Tibial artery (tissue), 4 donors: ENCODE measurements around the gene PTMS.

Experiments used
- DNase-seq, 2 donors: peaks; one replicate each; pipeline ENCODE4 v3.0.0-alpha.2; 2019
- H3K27ac ChIP-seq, 2 donors: fragments of 200-600 bp; sonication (generic) in 1 of 2; 1 replicate in 1 of 2; 2 replicates in 1 of 2; pipeline ENCODE4 v1.5.1; 2018 to 2019; ENCODE audit warnings: mild to moderate bottlenecking in 1 of 2
- H3K27me3 ChIP-seq, 2 donors: fragments of 200-600 bp; sonication (generic) in 1 of 2; one replicate each; pipeline versions ENCODE4 v1.5.1 to v1.6.0; 2016 to 2019
- H3K36me3 ChIP-seq, 3 donors: fragments of 200-600 bp; sonication (generic) in 2 of 3; one replicate each; pipeline ENCODE4 v1.5.1; 2016 to 2019; ENCODE audit warnings: mild to moderate bottlenecking in 2 of 3
- H3K4me1 ChIP-seq, 4 donors: fragments of 200-600 bp; sonication (generic) in 2 of 4; 1 replicate in 3 of 4; 2 replicates in 1 of 4; pipeline ENCODE4 v1.5.1; 2016 to 2019
- H3K4me3 ChIP-seq, 2 donors: fragments of 200-600 bp; sonication (generic) in 1 of 2; 1 replicate in 1 of 2; 2 replicates in 1 of 2; pipeline ENCODE4 v1.5.1; 2018 to 2019; ENCODE audit warnings: mild to moderate bottlenecking in 2 of 2
- H3K9me3 ChIP-seq, 3 donors: fragments of 200-600 bp; sonication (generic) in 1 of 3; one replicate each; pipeline ENCODE4 v1.5.1; 2016 to 2019
- CTCF ChIP-seq, 2 experiments: fragments of 200-600 bp in 1 of 2; fragments of 450-650 bp in 1 of 2; IDR thresholded peaks; one replicate each; pipeline ENCODE4 v1.5.1; 2017 to 2019; ENCODE audit warnings: antibody characterized with exemption in 2 of 2, mild to moderate bottlenecking in 1 of 2, moderate library complexity in 1 of 2
- intact Hi-C: fragments of 100-400 bp; cut with DNase I; formaldehyde crosslinking; loops from one replicate; pipeline ENCODE4 v1.15.0; 2023; ENCODE audit warnings: low total_unique reads

The PTMS gene

GRCh38 chr12:6725350-6725749, 40.8 kb upstream of the PTMS start:
- no peak for DNase-seq
- intact Hi-C loops = no loop called here
- H3K27ac ChIP-seq = no peak overlapping the region
- no peaks in the 10 kb centered on the region for H3K9me3 ChIP-seq
- H3K27me3 ChIP-seq = no peaks in the 10 kb centered on the region
- no peak overlapping the region for H3K4me3 ChIP-seq
- peaks cover 0 to 15% (median 10%) of the 10 kb centered on the region in 4 donors for H3K4me1 ChIP-seq
- no peak for TF ChIP-seq CTCF (IDR thresholded peaks at IDR 0.05)
- peaks cover 24 to 31% (median 28%) of the 10 kb centered on the region in 3 donors for H3K36me3 ChIP-seq

GRCh38 chr12:6729186-6729585, 37.0 kb upstream of the PTMS start:
- Histone ChIP-seq H3K4me1 (peaks cover 0 to 15% (median 10%) of the 10 kb centered on the region in 4 donors), H3K27ac (no peak overlapping the region), H3K27me3 (no peaks in the 10 kb centered on the region), H3K36me3 (peaks cover 35 to 65% (median 49%) of the 10 kb centered on the region in 3 donors), H3K4me3 (no peak overlapping the region), H3K9me3 (no peaks in the 10 kb centered on the region)
- intact Hi-C loops = no loop called here
- no peak for TF ChIP-seq CTCF (IDR thresholded peaks at IDR 0.05)
- no peak for DNase-seq

GRCh38 chr12:6730169-6730568, 36.0 kb upstream of the PTMS start:
- H3K4me3 ChIP-seq = no peak overlapping the region
- peaks cover 0 to 6% (median 2%) of the 10 kb centered on the region in 4 donors for H3K4me1 ChIP-seq
- H3K36me3 ChIP-seq = peaks cover 35 to 72% (median 49%) of the 10 kb centered on the region in 3 donors
- intact Hi-C loops = no loop called here
- DNase-seq = no peak
- TF ChIP-seq CTCF (IDR thresholded peaks at IDR 0.05) = no peak
- no peaks in the 10 kb centered on the region for H3K9me3 ChIP-seq
- H3K27ac ChIP-seq = no peak overlapping the region
- H3K27me3 ChIP-seq = no peaks in the 10 kb centered on the region

- intact Hi-C loops = no loop called here
- H3K27ac ChIP-seq = no peak overlapping the region
Observed at GRCh38 chr12:6734506-6735387, 31.4 kb upstream of the PTMS start.

GRCh38 chr12:6735448-6736191, 30.5 kb upstream of the PTMS start:
- intact Hi-C loops = no loop called here
- peak; percentile 60 to 72 for TF ChIP-seq CTCF (IDR thresholded peaks at IDR 0.05)
- no peak overlapping the region for H3K27ac ChIP-seq
- H3K27me3 ChIP-seq = no peaks in the 10 kb centered on the region
- DNase-seq = peak; percentile 58 to 76
- peaks cover 8 to 39% (median 22%) of the 10 kb centered on the region in 3 donors for H3K36me3 ChIP-seq
- no peaks in the 10 kb centered on the region for H3K9me3 ChIP-seq
- H3K4me1 ChIP-seq = peaks cover 0 to 6% (median 2%) of the 10 kb centered on the region in 4 donors
- H3K4me3 ChIP-seq = no peak overlapping the region

More at GRCh38 chr12:6734506-6735387, 31.4 kb upstream of the PTMS start:
- Histone ChIP-seq H3K4me3 (no peak overlapping the region), H3K4me1 (peaks cover 0 to 6% (median 2%) of the 10 kb centered on the region in 4 donors), H3K9me3 (no peaks in the 10 kb centered on the region), H3K27me3 (no peaks in the 10 kb centered on the region), H3K36me3 (peaks cover 16 to 47% (median 30%) of the 10 kb centered on the region in 3 donors)
- TF ChIP-seq CTCF (IDR thresholded peaks at IDR 0.05) = no peak
- no peak for DNase-seq
